HepG2 (cell line): ENCODE measurements around the gene NR2F1-AS1. TPM values are rescaled to one million over a fixed set of nuclear protein-coding genes. Genes with fewer than 3 reads are reported as not detected.

ENCODE experiments used
- AGO1 ChIP-seq: fragments of 200-400 bp; formaldehyde crosslinking; IDR thresholded peaks from 2 replicates; pipeline ENCODE4 v1.6.1; 2017; ENCODE audit warnings: mild to moderate bottlenecking, low read depth, low read length, moderate library complexity; ENCODE audit not compliant: poor library complexity, severe bottlenecking
- HOXA3 ChIP-seq: sonication (generic); formaldehyde crosslinking; IDR thresholded peaks from 2 replicates; pipeline ENCODE4 v1.5.0; 2020; ENCODE audit warnings: missing genetic modification reagents
- POLR2A ChIP-seq, 2 experiments: IDR thresholded peaks; 2 replicates each; pipeline ENCODE4 v1.6.1; 2011; ENCODE audit warnings: low read depth in 2 of 2, low read length in 2 of 2, mild to moderate bottlenecking in 1 of 2, moderate library complexity in 1 of 2; ENCODE audit not compliant: insufficient read depth in 1 of 2
- PRDM10 ChIP-seq: sonication (generic); formaldehyde crosslinking; IDR thresholded peaks from 2 replicates; pipeline ENCODE4 v1.4.0; 2020; ENCODE audit warnings: low read depth, missing genetic modification reagents
- REXO4 ChIP-seq: sonication (generic); formaldehyde crosslinking; IDR thresholded peaks from 2 replicates; pipeline ENCODE4 v1.8.0; 2022; ENCODE audit warnings: missing genetic modification reagents, mild to moderate bottlenecking, borderline replicate concordance
- SMYD3 ChIP-seq: sonication (generic); formaldehyde crosslinking; IDR thresholded peaks from 2 replicates; pipeline ENCODE4 v1.8.1; 2023; ENCODE audit warnings: mild to moderate bottlenecking, missing genetic modification reagents
- TSC22D2 ChIP-seq: sonication (generic); formaldehyde crosslinking; IDR thresholded peaks from 2 replicates; pipeline ENCODE4 v1.5.1; 2020; ENCODE audit warnings: missing genetic modification reagents, mild to moderate bottlenecking, borderline replicate concordance
- ZBTB43 ChIP-seq: sonication (generic); formaldehyde crosslinking; conservative IDR thresholded peaks from 2 replicates; pipeline ENCODE4 v1.4.0; 2020; ENCODE audit warnings: missing genetic modification reagents
- ZNF160 ChIP-seq: sonication (generic); formaldehyde crosslinking; IDR thresholded peaks from 2 replicates; pipeline ENCODE4 v1.8.0; 2022; ENCODE audit warnings: mild to moderate bottlenecking, inconsistent platforms, missing genetic modification reagents
- ZNF609 ChIP-seq: sonication (generic); formaldehyde crosslinking; IDR thresholded peaks from 2 replicates; pipeline ENCODE4 v1.4.0; 2020; ENCODE audit warnings: mild to moderate bottlenecking, missing genetic modification reagents, borderline replicate concordance
- ZNF800 ChIP-seq: sonication (generic); formaldehyde crosslinking; IDR thresholded peaks from 2 replicates; pipeline ENCODE4 v1.4.0; 2020; ENCODE audit warnings: missing genetic modification reagents
- polyA plus RNA-seq, 8 experiments: library from polyadenylated mRNA; depleted of rRNA in 3 of 8; stranded (reverse) in 7 of 8; unstranded in 1 of 8; fragments of >200 nt; fragmentation: Illumina TruSeq in 4 of 8; extraction: Trizol in 4 of 8; gene quantifications; 2 replicates each; pipeline versions ENCODE4 v1.2.1 to v1.2.3, GENCODE V29; 2011 to 2016; ENCODE audit warnings: low read depth in 4 of 8, missing spikeins in 1 of 8, mixed read lengths in 1 of 8; ENCODE audit not compliant: insufficient read depth in 1 of 8
- total RNA-seq, 5 experiments: library from RNA; depleted of rRNA; stranded (reverse); fragments of >200 nt; fragmentation: Illumina TruSeq; extraction: Trizol; gene quantifications; 2 replicates each; pipeline ENCODE4 v1.2.3, GENCODE V29; 2016; ENCODE audit warnings: low read depth in 1 of 5
- TF ChIP-seq, protein P1 (sequence below): sonication (generic); formaldehyde crosslinking; conservative IDR thresholded peaks from 2 replicates; pipeline ENCODE4 v1.8.0; 2022; ENCODE audit warnings: missing genetic modification reagents
- TF ChIP-seq, protein P2 (sequence below): sonication (generic); formaldehyde crosslinking; IDR thresholded peaks from 2 replicates; pipeline ENCODE4 v1.5.0; 2020; ENCODE audit warnings: missing genetic modification reagents

The NR2F1-AS1 gene
- total and polyA plus RNA-seq, 2 of the 13 experiments (the other 11 are each of a cell fraction or from before 2014, with no cell fraction given): 2.8 TPM

DNA sequence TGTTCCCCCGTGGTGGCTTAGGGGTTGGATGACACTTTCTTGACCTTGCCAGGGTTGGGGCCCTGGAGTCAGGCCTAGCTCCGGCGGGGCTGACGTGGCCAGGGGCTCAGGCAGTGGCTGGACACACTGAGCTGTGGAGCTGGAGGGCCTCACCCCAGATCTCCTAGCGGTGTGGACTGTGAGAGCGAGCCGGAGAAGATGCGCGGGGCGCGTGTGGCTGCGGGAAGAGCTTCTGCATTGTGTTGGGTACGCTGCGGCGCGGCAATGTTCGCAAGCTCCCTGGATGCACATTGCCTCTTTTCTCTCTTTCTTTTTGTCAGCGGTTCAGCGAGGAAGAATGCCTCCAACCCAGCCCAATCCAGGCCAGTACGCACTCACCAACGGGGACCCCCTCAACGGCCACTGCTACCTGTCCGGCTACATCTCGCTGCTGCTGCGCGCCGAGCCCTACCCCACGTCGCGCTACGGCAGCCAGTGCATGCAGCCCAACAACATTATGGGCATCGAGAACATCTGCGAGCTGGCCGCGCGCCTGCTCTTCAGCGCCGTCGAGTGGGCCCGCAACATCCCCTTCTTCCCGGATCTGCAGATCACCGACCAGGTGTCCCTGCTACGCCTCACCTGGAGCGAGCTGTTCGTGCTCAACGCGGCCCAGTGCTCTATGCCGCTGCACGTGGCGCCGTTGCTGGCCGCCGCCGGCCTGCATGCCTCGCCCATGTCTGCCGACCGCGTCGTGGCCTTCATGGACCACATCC lies 6.8 kb upstream of the NR2F1-AS1 start (continued):
- TF ChIP-seq PRDM10 (CRISPR knock-in tag): no peak
- no peak for TF ChIP-seq ZBTB43 (CRISPR knock-in tag)
- TF ChIP-seq, protein P1, sequence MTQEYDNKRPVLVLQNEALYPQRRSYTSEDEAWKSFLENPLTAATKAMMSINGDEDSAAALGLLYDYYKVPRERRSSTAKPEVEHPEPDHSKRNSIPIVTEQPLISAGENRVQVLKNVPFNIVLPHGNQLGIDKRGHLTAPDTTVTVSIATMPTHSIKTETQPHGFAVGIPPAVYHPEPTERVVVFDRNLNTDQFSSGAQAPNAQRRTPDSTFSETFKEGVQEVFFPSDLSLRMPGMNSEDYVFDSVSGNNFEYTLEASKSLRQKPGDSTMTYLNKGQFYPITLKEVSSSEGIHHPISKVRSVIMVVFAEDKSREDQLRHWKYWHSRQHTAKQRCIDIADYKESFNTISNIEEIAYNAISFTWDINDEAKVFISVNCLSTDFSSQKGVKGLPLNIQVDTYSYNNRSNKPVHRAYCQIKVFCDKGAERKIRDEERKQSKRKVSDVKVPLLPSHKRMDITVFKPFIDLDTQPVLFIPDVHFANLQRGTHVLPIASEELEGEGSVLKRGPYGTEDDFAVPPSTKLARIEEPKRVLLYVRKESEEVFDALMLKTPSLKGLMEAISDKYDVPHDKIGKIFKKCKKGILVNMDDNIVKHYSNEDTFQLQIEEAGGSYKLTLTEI (CRISPR knock-in tag): no peak
- TF ChIP-seq TSC22D2 (CRISPR knock-in tag): no peak
- TF ChIP-seq, protein P2, sequence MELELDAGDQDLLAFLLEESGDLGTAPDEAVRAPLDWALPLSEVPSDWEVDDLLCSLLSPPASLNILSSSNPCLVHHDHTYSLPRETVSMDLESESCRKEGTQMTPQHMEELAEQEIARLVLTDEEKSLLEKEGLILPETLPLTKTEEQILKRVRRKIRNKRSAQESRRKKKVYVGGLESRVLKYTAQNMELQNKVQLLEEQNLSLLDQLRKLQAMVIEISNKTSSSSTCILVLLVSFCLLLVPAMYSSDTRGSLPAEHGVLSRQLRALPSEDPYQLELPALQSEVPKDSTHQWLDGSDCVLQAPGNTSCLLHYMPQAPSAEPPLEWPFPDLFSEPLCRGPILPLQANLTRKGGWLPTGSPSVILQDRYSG (CRISPR knock-in tag): no peak
- TF ChIP-seq AGO1: no peak
- TF ChIP-seq ZNF609 (CRISPR knock-in tag): no peak
- TF ChIP-seq REXO4 (CRISPR knock-in tag): no peak
- TF ChIP-seq POLR2A (IDR thresholded peaks at IDR 0.05; ENCODE audit: insufficient read depth in 1 of 2, low read depth in 2 of 2, low read length in 2 of 2): no peak
- TF ChIP-seq ZNF160: no peak
- TF ChIP-seq HOXA3 (CRISPR knock-in tag): peak; percentile 39; the same call in 1 of the 2 replicates
- no peak for TF ChIP-seq ZNF800
- no peak for TF ChIP-seq SMYD3 (CRISPR knock-in tag)
